K562 (cell line): ENCODE data around the gene EMC10. TPM values are rescaled to one million over a fixed set of nuclear protein-coding genes. Genes with fewer than 3 reads are reported as not detected.

Experiments
- AFF4 ChIP-seq: sonication (generic); formaldehyde crosslinking; IDR thresholded peaks from 2 replicates; pipeline ENCODE4 v1.8.0; 2023; ENCODE audit warnings: mild to moderate bottlenecking, missing genetic modification reagents
- CREB3L1 ChIP-seq: fragments of 450-650 bp; IDR thresholded peaks from 2 replicates; pipeline ENCODE4 v1.6.1; 2014; ENCODE audit warnings: low read depth, mild to moderate bottlenecking, moderate library complexity, borderline replicate concordance
- DDX20 ChIP-seq: fragments of 450-650 bp; IDR thresholded peaks from 2 replicates; pipeline ENCODE4 v1.6.1; 2016; ENCODE audit warnings: missing genetic modification characterization, low read depth, mild to moderate bottlenecking, missing compliant biosample characterization, moderate library complexity
- FOXK2 ChIP-seq, 2 experiments: fragments of 450-650 bp; IDR thresholded peaks in 1 of 2; conservative IDR thresholded peaks in 1 of 2; 2 replicates each; pipeline ENCODE4 v1.6.1; 2016; ENCODE audit warnings: low read depth in 2 of 2, mild to moderate bottlenecking in 1 of 2
- MAZ ChIP-seq, 2 experiments: fragments of 450-650 bp in 1 of 2; sonication (generic) in 1 of 2; formaldehyde crosslinking; IDR thresholded peaks in 1 of 2; conservative IDR thresholded peaks in 1 of 2; 2 replicates each; pipeline versions ENCODE4 v1.4.0 to v1.5.0; 2020; ENCODE audit warnings: mild to moderate bottlenecking in 1 of 2, missing genetic modification reagents in 1 of 2
- MGA ChIP-seq: fragments of 450-650 bp; IDR thresholded peaks from 2 replicates; pipeline ENCODE4 v1.6.1; 2016; ENCODE audit warnings: mild to moderate bottlenecking, moderate library complexity
- NCOA1 ChIP-seq: fragments of 450-650 bp; IDR thresholded peaks from 2 replicates; pipeline ENCODE4 v1.6.1; 2016; ENCODE audit warnings: low read depth
- ZNF408 ChIP-seq: fragments of 250-450 bp; sonication (Bioruptor Pico); IDR thresholded peaks from 2 replicates; pipeline ENCODE4 v1.4.0; 2020; ENCODE audit warnings: low read depth, mild to moderate bottlenecking, moderate library complexity
- polyA plus RNA-seq, 8 experiments: library from polyadenylated mRNA; depleted of rRNA in 4 of 8; stranded (reverse) in 5 of 8; unstranded in 3 of 8; fragments of >200 nt; fragmentation: Nextera tagmentation in 2 of 8; fragmentation: Illumina TruSeq in 1 of 8; extraction: Ambion mirVana in 2 of 8; extraction: Trizol in 1 of 8; gene quantifications; 2 replicates each; pipeline versions ENCODE4 v1.2.1 to v1.2.3, GENCODE V29; 2011 to 2014; ENCODE audit warnings: inconsistent platforms in 1 of 8, missing spikeins in 1 of 8
- total RNA-seq, 7 experiments: library from RNA; depleted of rRNA in 6 of 7; stranded (reverse); fragments of >200 nt in 6 of 7; fragmentation: Illumina TruSeq in 2 of 7; extraction: Trizol in 2 of 7; gene quantifications; 2 replicates each; pipeline versions ENCODE4 v1.2.1 to v1.2.3, GENCODE V29; 2011 to 2021; ENCODE audit warnings: low replicate concordance in 1 of 7

EMC10 gene
- total and polyA plus RNA-seq, 9 of the 15 experiments (the other 6 are each of a cell fraction or from before 2014, with no cell fraction given): 1.4 to 46.0 (median 13.1) TPM

- peak; percentile 67; the same call in 1 of the 2 replicates for TF ChIP-seq MGA
- TF ChIP-seq FOXK2 (conservative IDR thresholded peaks at IDR 0.05 in 1 of 2, IDR thresholded peaks at IDR 0.05 in 1 of 2; ENCODE audit: low read depth in 2 of 2): 0 out of 4 replicates have a peak, but pooled peaks of 1 of the 2 experiments have one; percentile 34
- TF ChIP-seq MAZ (CRISPR knock-in tag; conservative IDR thresholded peaks at IDR 0.05 in 1 of 2, IDR thresholded peaks at IDR 0.05 in 1 of 2): peak; percentile 98 to 99
- TF ChIP-seq ZNF408 (CRISPR knock-in tag): no peak
- peak; percentile 99 for TF ChIP-seq NCOA1
- peak; percentile 98 for TF ChIP-seq CREB3L1
- TF ChIP-seq AFF4 (CRISPR knock-in tag): peak; percentile 79; the same call in 1 of the 2 replicates
- TF ChIP-seq DDX20 (tag): no peak
These were observed 34.9 kb downstream of the EMC10 start, which contains the start of gene JOSD2 (continued) for GRCh38 chr19:50511069-50511822.
